H1 (cell line): Measurements from ENCODE around the gene FAM181A. TPM values are rescaled to one million over a fixed set of nuclear protein-coding genes. Genes with fewer than 3 reads are reported as not detected.
A peak's percentile ranks its signal among the peaks of the same experiment; 100 is the strongest.

Experiments
- CTCF ChIA-PET: fragments of 300-600 bp; sonication (Branson Sonifier 250); formaldehyde crosslinking; loops from one replicate; lab custom pipeline; 2021; ENCODE audit not compliant: partially characterized antibody; lab: Charles Lee
- POLR2A ChIA-PET: fragments of 300-600 bp; sonication (Branson Sonifier 250); formaldehyde crosslinking; loops from one replicate; lab custom pipeline; 2021; ENCODE audit warnings: inconsistent platforms; ENCODE audit not compliant: partially characterized antibody; lab: Charles Lee
- DNase-seq, 2 experiments: peaks; one replicate each; pipeline versions ENCODE4 v3.0.0 to v3.0.0-alpha.2; 2010 to 2022; ENCODE audit warnings: low spot score in 2 of 2, low read depth in 1 of 2, mixed read lengths in 1 of 2
- FAIRE-seq: peaks from 2 replicates; lab custom pipeline; 2011; peaks lifted over from hg19 to GRCh38; lab: Jason Lieb, UNC
- H2AFZ ChIP-seq: 2 replicates; pipeline ENCODE4 v1.8.1; 2012; ENCODE audit warnings: low read length, inconsistent platforms
- H2AK5ac ChIP-seq: 2 replicates; pipeline ENCODE4 v1.6.1; 2013; ENCODE audit warnings: low read depth, low read length
- H2BK120ac ChIP-seq: replicated peaks from 2 replicates; pipeline ENCODE3; 2013; ENCODE audit warnings: low read depth, low read length, inconsistent platforms
- H2BK12ac ChIP-seq: 2 replicates; pipeline ENCODE4 v1.6.1; 2013; ENCODE audit warnings: low read depth, low read length
- H2BK15ac ChIP-seq: 2 replicates; pipeline ENCODE4 v1.6.1; 2013; ENCODE audit warnings: low read length
- H2BK20ac ChIP-seq: 2 replicates; pipeline ENCODE4 v1.6.1; 2013; ENCODE audit warnings: low read length
- H2BK5ac ChIP-seq: 2 replicates; pipeline ENCODE4 v1.6.1; 2013; ENCODE audit warnings: low read depth, low read length
- H3K14ac ChIP-seq: 2 replicates; pipeline ENCODE4 v1.6.1; 2013; ENCODE audit warnings: inconsistent platforms; ENCODE audit not compliant: insufficient read length
- H3K18ac ChIP-seq: 2 replicates; pipeline ENCODE4 v1.6.1; 2013; ENCODE audit warnings: low read length; ENCODE audit errors: extremely low read depth
- H3K23ac ChIP-seq: 2 replicates; pipeline ENCODE4 v1.6.1; 2013; ENCODE audit warnings: inconsistent platforms; ENCODE audit not compliant: insufficient read length
- H3K23me2 ChIP-seq: 2 replicates; pipeline ENCODE4 v1.6.1; 2013; ENCODE audit warnings: low read depth, low read length
- H3K27ac ChIP-seq: 2 replicates; pipeline ENCODE4 v1.6.1; 2011; ENCODE audit warnings: low read depth, low read length, inconsistent platforms
- H3K27me3 ChIP-seq, 4 experiments: replicated peaks in 1 of 4; 1 replicate in 1 of 4; 2 replicates in 3 of 4; pipeline versions ENCODE4 v1.6.1 to v1.8.1; 2011 to 2013; ENCODE audit warnings: low read length in 3 of 4, mild to moderate bottlenecking in 3 of 4, inconsistent platforms in 2 of 4, mixed read lengths in 2 of 4, moderate library complexity in 1 of 4; ENCODE audit not compliant: control insufficient read depth in 3 of 4, insufficient read depth in 3 of 4; ENCODE audit errors: extremely low read depth in 1 of 4
- H3K36me3 ChIP-seq, 4 experiments: 2 replicates each; pipeline versions ENCODE4 v1.6.1 to v1.8.1; 2011 to 2013; ENCODE audit warnings: mild to moderate bottlenecking in 4 of 4, low read length in 3 of 4, moderate library complexity in 2 of 4, control low read depth in 1 of 4, inconsistent platforms in 1 of 4; ENCODE audit not compliant: insufficient read depth in 4 of 4, control insufficient read depth in 2 of 4
- H3K4ac ChIP-seq: replicated peaks from 2 replicates; pipeline ENCODE3; 2013; ENCODE audit warnings: low read length, low read depth, mixed read lengths, inconsistent platforms; ENCODE audit not compliant: insufficient read length
- H3K4me1 ChIP-seq, 4 experiments: replicated peaks in 1 of 4; 1 replicate in 1 of 4; 2 replicates in 3 of 4; pipeline versions ENCODE4 v1.6.1 to v1.8.1; 2011 to 2013; ENCODE audit warnings: low read length in 3 of 4, inconsistent platforms in 2 of 4, mixed read lengths in 1 of 4; ENCODE audit not compliant: insufficient read depth in 4 of 4, control insufficient read depth in 3 of 4
- H3K4me2 ChIP-seq, 2 experiments: 2 replicates each; pipeline versions ENCODE4 v1.6.1 to v1.8.1; 2011 to 2013; ENCODE audit warnings: low read depth in 2 of 2, low read length in 2 of 2, control low read depth in 1 of 2, inconsistent platforms in 1 of 2, mild to moderate bottlenecking in 1 of 2; ENCODE audit not compliant: insufficient read depth in 1 of 2
- H3K4me3 ChIP-seq, 4 experiments: fragments of 200-600, 300-600 bp in 1 of 4; sonication (generic), shearing (Covaris generic), sonication (Bioruptor Twin) in 1 of 4; 2 replicates each; pipeline versions ENCODE4 v1.5.1 to v1.8.1; 2011 to 2016; ENCODE audit warnings: low read length in 4 of 4, low read depth in 3 of 4, control low read depth in 2 of 4, inconsistent platforms in 2 of 4, mild to moderate bottlenecking in 2 of 4, mixed read lengths in 1 of 4, moderate library complexity in 1 of 4; ENCODE audit not compliant: insufficient read depth in 2 of 4; ENCODE audit errors: extremely low read depth in 1 of 4
- H3K56ac ChIP-seq: replicated peaks from 2 replicates; pipeline ENCODE3; 2013; ENCODE audit warnings: low read depth, mild to moderate bottlenecking, mixed read lengths, low read length, inconsistent platforms; ENCODE audit not compliant: insufficient read length
- H3K79me1 ChIP-seq: 2 replicates; pipeline ENCODE4 v1.6.1; 2013; ENCODE audit warnings: low read depth, low read length, control low read depth
- H3K79me2 ChIP-seq, 2 experiments: 2 replicates each; pipeline versions ENCODE4 v1.6.1 to v1.8.1; 2012 to 2013; ENCODE audit warnings: low read length in 2 of 2, mild to moderate bottlenecking in 2 of 2, inconsistent platforms in 1 of 2; ENCODE audit not compliant: insufficient read depth in 2 of 2, control insufficient read depth in 1 of 2
- H3K9ac ChIP-seq, 4 experiments: replicated peaks in 1 of 4; 1 replicate in 1 of 4; 2 replicates in 3 of 4; pipeline versions ENCODE4 v1.6.1 to v1.8.1; 2011 to 2013; ENCODE audit warnings: low read depth in 3 of 4, low read length in 3 of 4, control low read depth in 2 of 4, mild to moderate bottlenecking in 2 of 4, moderate library complexity in 2 of 4, inconsistent platforms in 1 of 4; ENCODE audit errors: extremely low read depth in 1 of 4
- H3K9me3 ChIP-seq, 2 experiments: 2 replicates each; pipeline versions ENCODE4 v1.6.1 to v1.8.1; 2012 to 2013; ENCODE audit warnings: mild to moderate bottlenecking in 2 of 2, moderate library complexity in 2 of 2, control low read depth in 1 of 2, inconsistent platforms in 1 of 2, low read depth in 1 of 2, low read length in 1 of 2, mixed read lengths in 1 of 2; ENCODE audit not compliant: insufficient read depth in 2 of 2
- H4K20me1 ChIP-seq, 2 experiments: replicated peaks in 1 of 2; 2 replicates each; pipeline versions ENCODE3 to v1.8.1; 2011 to 2013; ENCODE audit warnings: inconsistent platforms in 2 of 2, low read length in 2 of 2, mild to moderate bottlenecking in 1 of 2; ENCODE audit not compliant: insufficient read depth in 2 of 2, control insufficient read depth in 1 of 2
- H4K5ac ChIP-seq: 2 replicates; pipeline ENCODE4 v1.6.1; 2013; ENCODE audit warnings: low read length, low read depth, mixed read lengths, inconsistent platforms; ENCODE audit not compliant: insufficient read length
- H4K8ac ChIP-seq: 2 replicates; pipeline ENCODE4 v1.8.0; 2013; ENCODE audit warnings: mild to moderate bottlenecking, moderate library complexity, low read length, inconsistent platforms; ENCODE audit not compliant: insufficient read depth; ENCODE audit errors: extremely low read depth
- H4K91ac ChIP-seq: replicated peaks from 2 replicates; pipeline ENCODE3; 2013; ENCODE audit warnings: low read length, mixed read lengths, inconsistent platforms; ENCODE audit not compliant: insufficient read length
- ASH2L ChIP-seq: fragments of 200-600, 300-600 bp; sonication (generic); IDR thresholded peaks from one replicate; pipeline ENCODE4 v1.7.1; 2017; ENCODE audit warnings: low read length
- BRCA1 ChIP-seq: IDR thresholded peaks from 2 replicates; pipeline ENCODE4 v1.6.1; 2012; ENCODE audit warnings: low read depth, low read length, improper control_type of control experiment
- GABPA ChIP-seq: IDR thresholded peaks from 2 replicates; pipeline ENCODE4 v1.6.1; 2011; ENCODE audit warnings: mild to moderate bottlenecking, low read length, moderate library complexity, borderline replicate concordance; ENCODE audit not compliant: insufficient read depth
- JUND ChIP-seq: IDR thresholded peaks from 2 replicates; pipeline ENCODE4 v1.6.1; 2011; ENCODE audit warnings: mild to moderate bottlenecking, improper control_type of control experiment, low read length
- KDM5A ChIP-seq: fragments of 200-600 bp; IDR thresholded peaks from 2 replicates; pipeline ENCODE4 v1.7.1; 2012; ENCODE audit warnings: mild to moderate bottlenecking, low read length, inconsistent platforms, mixed read lengths
- PHF8 ChIP-seq: fragments of 200-600 bp; sonication (generic); conservative IDR thresholded peaks from 2 replicates; pipeline ENCODE4 v1.7.1; 2012; ENCODE audit warnings: low read depth, mild to moderate bottlenecking, inconsistent platforms, low read length, moderate library complexity
- RNF2 ChIP-seq: fragments of 200-900, 300-1000 bp; sonication (generic); IDR thresholded peaks from 2 replicates; pipeline ENCODE4 v1.7.1; 2016; ENCODE audit warnings: borderline replicate concordance, low read depth, mild to moderate bottlenecking, antibody characterized with exemption, low read length; ENCODE audit not compliant: poor library complexity, severe bottlenecking; ENCODE audit errors: missing control alignments
- SP1 ChIP-seq: IDR thresholded peaks from 2 replicates; pipeline ENCODE4 v1.6.1; 2011; ENCODE audit warnings: low read depth, low read length
- TBP ChIP-seq: IDR thresholded peaks from 2 replicates; pipeline ENCODE4 v1.6.1; 2011; ENCODE audit warnings: low read depth, low read length, improper control_type of control experiment
- TEAD4 ChIP-seq: IDR thresholded peaks from 2 replicates; pipeline ENCODE4 v1.6.1; 2012; ENCODE audit warnings: low read depth, low read length, inconsistent platforms, mixed read lengths
- YY1 ChIP-seq: IDR thresholded peaks from 2 replicates; pipeline ENCODE4 v1.6.1; 2011; ENCODE audit warnings: low read depth, mild to moderate bottlenecking, low read length
- ZNF274 ChIP-seq: IDR thresholded peaks from 2 replicates; pipeline ENCODE4 v1.7.0; 2012; ENCODE audit warnings: low read length, borderline replicate concordance; ENCODE audit errors: extremely low read depth
- WGBS, 2 experiments: shearing (Covaris generic) in 1 of 2; methylation state at CpG; one replicate each; pipeline versions ENCODE4 v1.1.6 to v1.1.7; 2013 to 2015; ENCODE audit warnings: low lambda C conversion rate in 2 of 2, mixed read lengths in 2 of 2, inconsistent platforms in 1 of 2, low coverage in 1 of 2, missing lambda C conversion rate in 1 of 2; ENCODE audit not compliant: insufficient replicate concordance in 2 of 2, insufficient coverage in 1 of 2, insufficient read length in 1 of 2; ENCODE audit errors: extremely low coverage in 1 of 2, missing lambda C conversion rate in 1 of 2; 5-methylcytosine and 5-hydroxymethylcytosine counted together
- polyA plus RNA-seq, 7 experiments: library from polyadenylated mRNA; depleted of rRNA in 3 of 7; stranded (reverse) in 5 of 7; unstranded in 2 of 7; fragments of >200 nt in 5 of 7; fragments of 200-250 nt in 2 of 7; gene quantifications; 1 replicate in 5 of 7; 2 replicates in 1 of 7; 4 replicates in 1 of 7; pipeline versions ENCODE4 v1.2.1 to v1.2.3, GENCODE V29; 2011 to 2013; ENCODE audit warnings: missing spikeins in 2 of 7, mixed read lengths in 2 of 7
- total RNA-seq: library from RNA; stranded (reverse); fragmentation: NEBNext Ultra II Directional; extraction: Animal tissue kit (Norgen Biotek cat#: 25700); gene quantifications from 2 replicates; pipeline ENCODE4 v1.2.1, GENCODE V29; 2021
- TF ChIP-seq, protein P1 (sequence below): IDR thresholded peaks from 2 replicates; pipeline ENCODE4 v1.6.1; 2012; ENCODE audit warnings: inconsistent platforms

FAM181A gene
- total and polyA plus RNA-seq, 2 of the 8 experiments (the other 6 are each of a cell fraction or from before 2014, with no cell fraction given) = not detected

DNA sequence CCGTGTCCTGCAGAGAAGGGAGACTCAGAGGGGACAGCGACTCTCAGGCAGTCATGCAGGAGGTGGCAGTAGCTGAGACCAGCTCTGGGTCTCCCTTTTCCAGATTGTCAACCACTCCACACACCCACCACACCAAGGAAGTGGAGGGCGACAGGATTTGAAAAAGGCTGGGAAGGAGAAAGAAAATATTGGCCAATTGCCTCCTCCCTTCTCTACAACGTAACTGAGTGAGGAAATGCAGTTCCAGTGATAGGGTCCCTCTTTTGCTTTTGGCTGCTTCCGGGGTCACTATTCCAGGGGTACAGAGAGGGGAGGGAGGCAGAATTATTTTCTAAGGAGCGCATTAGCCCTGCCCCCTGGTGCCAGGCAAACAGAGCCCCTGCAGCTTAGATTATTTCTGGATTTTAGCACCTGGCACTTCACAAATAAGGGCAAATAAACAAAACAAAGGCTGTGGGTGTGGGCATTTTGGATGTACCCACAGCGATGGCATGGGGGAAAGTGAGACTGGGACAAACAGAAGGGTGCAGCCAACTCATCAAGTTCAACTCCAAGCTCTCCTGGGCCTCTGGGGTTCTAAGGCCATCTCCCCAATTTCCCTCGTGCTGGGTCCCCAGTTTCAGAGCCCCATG, 28.8 kb downstream of the FAM181A start:
- Histone ChIP-seq H3K18ac (no peak overlapping the region), H2AK5ac (no peak overlapping the region), H2BK5ac (no peak overlapping the region), H3K4me3 (no peak overlapping the region), H3K27me3 (no peaks in the 10 kb centered on the region), H2AFZ (no peak overlapping the region), H2BK15ac (no peak overlapping the region; the same call in 1 of the 2 replicates), H3K23ac (no peak overlapping the region), H3K9me3 (no peaks in the 10 kb centered on the region), H3K4me2 (no peak overlapping the region), H2BK120ac (no peak overlapping the region), H4K20me1 (no peaks in the 10 kb centered on the region), H2BK20ac (no peak overlapping the region), H3K14ac (no peak overlapping the region), H3K36me3 (no peaks in the 10 kb centered on the region), H4K91ac (no peak overlapping the region), H4K8ac (no peak overlapping the region), H4K5ac (no peak overlapping the region), H3K79me1 (no peaks in the 10 kb centered on the region), H3K9ac (no peak overlapping the region), H3K4me1 (peaks cover 0 to 17% (median 10%) of the 10 kb centered on the region in 4 experiments; a peak in 5 of 7 replicates), H3K79me2 (no peaks in the 10 kb centered on the region), H3K27ac (no peak overlapping the region), H3K23me2 (no peaks in the 10 kb centered on the region), H3K4ac (no peak overlapping the region), H3K56ac (no peak overlapping the region), H2BK12ac (peak overlapping the region; percentile 39; the same call in 1 of the 2 replicates)
- TF ChIP-seq SP1 (no peak), RNF2 (no peak), GABPA (no peak), ASH2L (no peak), PHF8 (no peak), TEAD4 (no peak), YY1 (no peak), BRCA1 (no peak), ZNF274 (no peak), KDM5A (no peak), TBP (no peak), JUND (no peak)
- TF ChIP-seq, protein P1, sequence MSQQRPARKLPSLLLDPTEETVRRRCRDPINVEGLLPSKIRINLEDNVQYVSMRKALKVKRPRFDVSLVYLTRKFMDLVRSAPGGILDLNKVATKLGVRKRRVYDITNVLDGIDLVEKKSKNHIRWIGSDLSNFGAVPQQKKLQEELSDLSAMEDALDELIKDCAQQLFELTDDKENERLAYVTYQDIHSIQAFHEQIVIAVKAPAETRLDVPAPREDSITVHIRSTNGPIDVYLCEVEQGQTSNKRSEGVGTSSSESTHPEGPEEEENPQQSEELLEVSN = no peak
- ChIA-PET POLR2A (interaction anchor here (0.6 to 0.7 kb wide), 2 partner anchors 12 to 224 kb away, joined by 3 read pairs; no protein-coding TSS in a partner anchor), CTCF (interaction anchor here (1.1 to 8.1 kb wide), 8 partner anchors 9 to 187 kb away, joined by 3 to 57 read pairs (median 5); partner anchors contain the start of gene ASB2)
- no peak for FAIRE-seq
- no peak for DNase-seq
- WGBS, 2 experiments = 84% methylated on average over 7 of the region's 8 CpGs; no CpG with 5 or more reads in 1 of the 2 experiments
